ENCODE data around the gene SPAG17. TPM values are rescaled to one million over a fixed set of nuclear protein-coding genes. Genes with fewer than 3 reads are reported as not detected.

Gene SPAG17
- total RNA-seq, 2 donors from 2014 or later, result 1.6 TPM; not detected in 1

DNA sequence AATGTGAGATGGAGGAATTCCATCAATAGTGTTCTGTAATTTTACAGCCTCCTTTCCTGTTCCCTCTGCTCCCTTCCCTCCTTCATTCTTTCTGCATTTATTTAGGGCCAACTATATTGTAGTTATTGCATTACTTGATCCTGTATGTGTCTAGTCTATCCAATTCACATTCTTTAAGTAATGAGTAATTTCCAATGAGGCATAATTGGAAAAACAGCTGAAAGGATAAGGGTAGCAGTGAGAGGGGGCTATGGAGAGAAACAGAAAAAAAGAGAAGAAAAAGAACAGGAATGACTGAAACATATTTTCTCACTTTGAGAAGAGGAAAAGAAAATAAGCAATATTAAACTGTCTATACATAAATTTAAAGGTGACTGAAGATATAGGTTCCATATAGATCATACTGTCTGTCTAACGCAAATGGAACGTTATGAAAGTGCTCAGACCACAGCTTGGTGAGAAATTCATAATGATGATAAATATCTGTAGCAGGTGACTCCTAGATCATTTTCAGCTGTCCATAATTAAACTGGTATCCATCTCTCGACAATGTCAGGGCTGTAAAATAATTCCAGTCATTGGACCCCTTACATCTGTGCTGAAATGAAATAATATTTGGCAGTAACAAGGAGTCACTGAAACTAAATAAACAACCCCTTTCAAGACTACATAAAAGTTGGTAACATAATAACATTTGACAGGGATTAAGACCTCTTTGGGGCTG lies 61.8 kb downstream of the SPAG17 start:
- Histone ChIP-seq H3K4me1 (peaks cover 28% of the 10 kb centered on the region), H3K36me3 (replicated peaks in 1 of 2; ENCODE audit: insufficient read depth in 1 of 2, low read depth in 2 of 2) (no peaks in the 10 kb centered on the region), H3K27me3 (no peaks in the 10 kb centered on the region), H3K9me3 (no peaks in the 10 kb centered on the region), H3K27ac (no peak overlapping the region), H3K4me3 (no peak overlapping the region)
- ATAC-seq, result no peak
- WGBS, 2 donors, result 91 to 95% methylated on average over 3 of the region's 3 CpGs
- no peak for DNase-seq
- intact Hi-C loops (cut with DNase I), result no loop called here
- no peak for TF ChIP-seq POLR2A (IDR thresholded peaks at IDR 0.05)
- no peak for TF ChIP-seq CTCF (IDR thresholded peaks at IDR 0.05)

DNA sequence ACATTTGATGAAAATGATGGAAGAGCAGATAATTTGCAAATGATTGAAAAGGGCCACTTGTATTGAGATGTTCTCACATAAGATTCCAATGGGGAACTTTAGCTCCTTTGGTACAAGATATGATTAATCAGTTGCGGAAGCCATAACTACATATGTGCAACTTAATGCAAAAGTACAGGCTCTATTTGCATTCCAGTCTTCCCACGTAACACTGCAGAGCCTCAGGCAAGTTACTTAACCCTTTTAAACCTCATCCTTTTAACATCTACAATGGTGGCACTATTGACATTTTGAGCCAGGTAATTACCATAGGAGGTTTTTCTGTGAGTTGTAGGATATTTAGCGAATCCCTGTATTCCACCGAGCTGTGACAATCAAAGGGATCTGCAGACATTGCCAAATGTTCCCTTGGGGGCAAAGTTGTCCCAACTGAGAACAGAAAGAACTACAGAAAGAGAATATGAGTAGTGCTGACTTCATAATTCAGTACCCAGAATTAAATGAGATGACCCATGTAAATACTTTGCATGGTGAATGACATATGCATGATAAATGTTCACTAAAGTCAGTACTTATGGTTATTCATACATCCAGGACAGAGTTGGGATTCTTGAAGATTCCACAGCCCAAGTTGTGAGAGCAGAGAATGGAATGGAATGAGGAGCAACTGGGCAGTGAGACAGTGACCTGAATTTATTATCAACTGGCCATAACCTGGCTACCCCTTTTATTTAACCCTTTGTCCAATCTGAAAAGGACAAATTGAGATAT lies 62.6 kb downstream of the SPAG17 start:
- no peaks in the 10 kb centered on the region for H3K27me3 ChIP-seq
- no peak overlapping the region for H3K4me3 ChIP-seq
- WGBS, 2 donors, result 85 to 88% methylated on average over 4 of the region's 4 CpGs
- no peaks in the 10 kb centered on the region for H3K9me3 ChIP-seq
- intact Hi-C loops (cut with DNase I), result no loop called here
- no peak overlapping the region for H3K27ac ChIP-seq
- no peaks in the 10 kb centered on the region for H3K36me3 ChIP-seq (replicated peaks in 1 of 2; ENCODE audit: insufficient read depth in 1 of 2, low read depth in 2 of 2)
- peaks cover 37% of the 10 kb centered on the region for H3K4me1 ChIP-seq
- DNase-seq (no peak), ATAC-seq (no peak)
- TF ChIP-seq CTCF (IDR thresholded peaks at IDR 0.05) (no peak), POLR2A (IDR thresholded peaks at IDR 0.05) (no peak)

GRCh38 chr1:118118873-118119463 lies 66.1 kb downstream of the SPAG17 start:
- 60 to 61% methylated on average over 2 of the region's 2 CpGs for WGBS, 2 donors
- H3K36me3 ChIP-seq (replicated peaks in 1 of 2; ENCODE audit: insufficient read depth in 1 of 2, low read depth in 2 of 2), result no peaks in the 10 kb centered on the region
- peak overlapping the region in 3 of 4 donors; percentile 41 to 42 (median 42) for H3K27ac ChIP-seq
- peaks cover 58% of the 10 kb centered on the region for H3K4me1 ChIP-seq
- no peak overlapping the region for H3K4me3 ChIP-seq
- DNase-seq (no peak), ATAC-seq (no peak)
- TF ChIP-seq POLR2A (IDR thresholded peaks at IDR 0.05), result no peak
- no peak for TF ChIP-seq CTCF (IDR thresholded peaks at IDR 0.05)
- intact Hi-C loops (cut with DNase I), result no loop called here
- no peaks in the 10 kb centered on the region for H3K27me3 ChIP-seq
- H3K9me3 ChIP-seq, result no peaks in the 10 kb centered on the region

DNA sequence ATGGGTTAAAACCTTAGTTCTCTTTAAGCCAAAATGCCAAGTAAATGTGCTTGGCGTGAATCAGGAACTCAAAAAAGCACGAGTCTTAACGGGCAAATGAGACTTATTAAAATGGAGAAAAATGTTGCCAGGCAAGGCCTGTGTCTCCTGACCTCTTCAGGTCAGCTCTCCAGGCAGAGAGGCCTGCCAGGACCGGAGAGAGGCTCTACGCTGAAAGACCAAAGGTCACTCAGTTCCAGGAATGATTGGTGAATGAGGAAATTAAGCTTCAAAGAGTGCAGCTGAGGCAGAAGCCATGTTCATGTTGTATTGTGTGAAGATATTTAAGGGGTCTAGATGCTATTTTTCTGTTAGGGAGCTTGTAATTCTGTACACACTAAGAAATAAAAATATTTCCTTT lies 66.6 kb downstream of the SPAG17 start:
- Histone ChIP-seq H3K27ac (peak overlapping the region in 3 of 4 donors; percentile 41 to 42 (median 42)), H3K36me3 (replicated peaks in 1 of 2; ENCODE audit: insufficient read depth in 1 of 2, low read depth in 2 of 2) (no peaks in the 10 kb centered on the region), H3K4me3 (no peak overlapping the region), H3K4me1 (peaks cover 58% of the 10 kb centered on the region), H3K27me3 (no peaks in the 10 kb centered on the region), H3K9me3 (no peaks in the 10 kb centered on the region)
- intact Hi-C loops (cut with DNase I), result no loop called here
- 7 to 15% methylated on average over 5 of the region's 5 CpGs for WGBS, 2 donors
- peak; percentile 91 for ATAC-seq
- TF ChIP-seq CTCF (IDR thresholded peaks at IDR 0.05) (no peak), POLR2A (IDR thresholded peaks at IDR 0.05) (no peak)
- peak; percentile 61 to 79 (median 71) for DNase-seq

Measured in body of pancreas (tissue), 4 donors.